ENCODE measurements around the gene OR10J4.

GRCh38 chr1:159448181-159448580, 16.2 kb downstream of the OR10J4 start:
- no peak for TF ChIP-seq POLR2A (IDR thresholded peaks at IDR 0.05)
- no peak for TF ChIP-seq CTCF (IDR thresholded peaks at IDR 0.05)
- no peak for TF ChIP-seq EP300 (IDR thresholded peaks at IDR 0.05)
